ENCODE results near the gene RAB31.

The RAB31 gene

GRCh38 chr18:9698497-9698896 is 9.6 kb upstream of the RAB31 start:
- ATAC-seq (ENCODE audit: low read depth) (no peak), DNase-seq (ENCODE audit: low spot score in 2 of 2) (no peak)
- Mint-ChIP-seq H3K9me3 (no peaks in the 10 kb centered on the region), H3K36me3 (no peaks in the 10 kb centered on the region), H3K4me3 (no peak overlapping the region), H3K27ac (no peak overlapping the region), H3K27me3 (no peaks in the 10 kb centered on the region), H3K4me1 (peaks cover 6% of the 10 kb centered on the region)

- Mint-ChIP-seq H3K4me1 (peaks cover 19% of the 10 kb centered on the region), H3K9me3 (no peaks in the 10 kb centered on the region), H3K27ac (no peak overlapping the region), H3K27me3 (no peaks in the 10 kb centered on the region), H3K36me3 (no peaks in the 10 kb centered on the region), H3K4me3 (no peak overlapping the region)
- DNase-seq (ENCODE audit: low spot score in 2 of 2) (no peak), ATAC-seq (ENCODE audit: low read depth) (no peak)
These were observed 7.8 kb upstream of the RAB31 start for GRCh38 chr18:9700261-9700796.

- H3K36me3 Mint-ChIP-seq, result no peaks in the 10 kb centered on the region
- H3K4me3 Mint-ChIP-seq, result no peak overlapping the region
- peak; percentile 71 for ATAC-seq (ENCODE audit: low read depth)
- no peaks in the 10 kb centered on the region for H3K27me3 Mint-ChIP-seq
- DNase-seq (ENCODE audit: low spot score in 2 of 2), result no peak
- no peaks in the 10 kb centered on the region for H3K9me3 Mint-ChIP-seq
- peaks cover 23% of the 10 kb centered on the region for H3K4me1 Mint-ChIP-seq
- peak overlapping the region; percentile 41 for H3K27ac Mint-ChIP-seq
These were observed 6.3 kb upstream of the RAB31 start for GRCh38 chr18:9701609-9702349.

- ATAC-seq (ENCODE audit: low read depth), result no peak
- H3K27ac Mint-ChIP-seq, result peak overlapping the region; percentile 35
- no peaks in the 10 kb centered on the region for H3K36me3 Mint-ChIP-seq
- peaks cover 28% of the 10 kb centered on the region for H3K4me1 Mint-ChIP-seq
- no peak for DNase-seq (ENCODE audit: low spot score in 2 of 2)
- no peak overlapping the region for H3K4me3 Mint-ChIP-seq
- no peaks in the 10 kb centered on the region for H3K9me3 Mint-ChIP-seq
- no peaks in the 10 kb centered on the region for H3K27me3 Mint-ChIP-seq
These were observed 3.6 kb upstream of the RAB31 start for GRCh38 chr18:9704233-9705118.

- no peaks in the 10 kb centered on the region for H3K9me3 Mint-ChIP-seq
- H3K27ac Mint-ChIP-seq, result no peak overlapping the region
- ATAC-seq (ENCODE audit: low read depth), result no peak
- H3K4me3 Mint-ChIP-seq, result no peak overlapping the region
- no peaks in the 10 kb centered on the region for H3K27me3 Mint-ChIP-seq
- H3K36me3 Mint-ChIP-seq, result no peaks in the 10 kb centered on the region
- DNase-seq (ENCODE audit: low spot score in 2 of 2), result no peak
- H3K4me1 Mint-ChIP-seq, result peaks cover 36% of the 10 kb centered on the region
These were observed 2.8 kb upstream of the RAB31 start for GRCh38 chr18:9705183-9705829.

GRCh38 chr18:9706081-9706935 is 1.8 kb upstream of the RAB31 start:
- H3K9me3 Mint-ChIP-seq, result no peaks in the 10 kb centered on the region

GRCh38 chr18:9707381-9708056 is 582 bp upstream of the RAB31 start:
- ATAC-seq (ENCODE audit: low read depth) (peak; percentile 11), DNase-seq (ENCODE audit: low spot score in 2 of 2) (no peak)
- Mint-ChIP-seq H3K4me1 (peaks cover 47% of the 10 kb centered on the region), H3K4me3 (peak overlapping the region; percentile 80), H3K27me3 (no peaks in the 10 kb centered on the region), H3K9me3 (no peaks in the 10 kb centered on the region), H3K36me3 (no peaks in the 10 kb centered on the region), H3K27ac (peak overlapping the region; percentile 49)

More at GRCh38 chr18:9706081-9706935, 1.8 kb upstream of the RAB31 start:
- H3K27ac Mint-ChIP-seq, result peak overlapping the region; percentile 49
- ATAC-seq (ENCODE audit: low read depth) (no peak), DNase-seq (ENCODE audit: low spot score in 2 of 2) (no peak)
- H3K4me1 Mint-ChIP-seq, result peaks cover 40% of the 10 kb centered on the region
- no peaks in the 10 kb centered on the region for H3K27me3 Mint-ChIP-seq
- peak overlapping the region; percentile 43 for H3K4me3 Mint-ChIP-seq
- H3K36me3 Mint-ChIP-seq, result no peaks in the 10 kb centered on the region

- H3K9me3 Mint-ChIP-seq, result no peaks in the 10 kb centered on the region
- DNase-seq (ENCODE audit: low spot score in 2 of 2) (peak; percentile 29 to 46), ATAC-seq (ENCODE audit: low read depth) (peak; percentile 28)
- no peaks in the 10 kb centered on the region for H3K27me3 Mint-ChIP-seq
- peak overlapping the region; percentile 97 for H3K4me3 Mint-ChIP-seq
- no peaks in the 10 kb centered on the region for H3K36me3 Mint-ChIP-seq
- peaks cover 50% of the 10 kb centered on the region for H3K4me1 Mint-ChIP-seq
- peak overlapping the region; percentile 98 for H3K27ac Mint-ChIP-seq
These were observed 568 bp downstream of the RAB31 start for GRCh38 chr18:9708434-9709303.

GRCh38 chr18:9709304-9709877 is 1.3 kb downstream of the RAB31 start:
- Mint-ChIP-seq H3K9me3 (no peaks in the 10 kb centered on the region), H3K4me1 (peaks cover 52% of the 10 kb centered on the region), H3K36me3 (no peaks in the 10 kb centered on the region), H3K27me3 (no peaks in the 10 kb centered on the region), H3K27ac (peak overlapping the region; percentile 98), H3K4me3 (peak overlapping the region; percentile 97)
- DNase-seq (ENCODE audit: low spot score in 2 of 2) (peak in 1 of 2 donors; percentile 17), ATAC-seq (ENCODE audit: low read depth) (peak; percentile 8)

- H3K27me3 Mint-ChIP-seq, result no peaks in the 10 kb centered on the region
- ATAC-seq (ENCODE audit: low read depth), result no peak
- no peaks in the 10 kb centered on the region for H3K36me3 Mint-ChIP-seq
- H3K4me1 Mint-ChIP-seq, result peaks cover 51% of the 10 kb centered on the region
- H3K4me3 Mint-ChIP-seq, result peak overlapping the region; percentile 97
- H3K27ac Mint-ChIP-seq, result peak overlapping the region; percentile 98
- no peaks in the 10 kb centered on the region for H3K9me3 Mint-ChIP-seq
- no peak for DNase-seq (ENCODE audit: low spot score in 2 of 2)
These were observed 1.9 kb downstream of the RAB31 start for GRCh38 chr18:9710037-9710436.

GRCh38 chr18:9711361-9712129 is 3.4 kb downstream of the RAB31 start:
- DNase-seq (ENCODE audit: low spot score in 2 of 2), result peak; percentile 17 to 57
- H3K4me1 Mint-ChIP-seq, result peaks cover 56% of the 10 kb centered on the region
- H3K9me3 Mint-ChIP-seq, result no peaks in the 10 kb centered on the region
- no peaks in the 10 kb centered on the region for H3K27me3 Mint-ChIP-seq
- H3K27ac Mint-ChIP-seq, result peak overlapping the region; percentile 98
- H3K4me3 Mint-ChIP-seq, result peak overlapping the region; percentile 72
- H3K36me3 Mint-ChIP-seq, result no peaks in the 10 kb centered on the region
- peak; percentile 67 for ATAC-seq (ENCODE audit: low read depth)
